H9 (cell line): Measurements from ENCODE around the gene CAV3. TPM values are rescaled to one million over a fixed set of nuclear protein-coding genes. Genes with fewer than 3 reads are reported as not detected.

ENCODE experiments used
- DNase-seq: peaks from one replicate; pipeline ENCODE4 v3.0.0-alpha.2; 2017
- H2AFZ ChIP-seq: one replicate; pipeline ENCODE4 v1.6.1; 2013; ENCODE audit warnings: mild to moderate bottlenecking, low read length, control low read depth, moderate library complexity
- H2AK5ac ChIP-seq: 2 replicates; pipeline ENCODE4 v1.6.1; 2013; ENCODE audit warnings: low read length, control low read depth, mixed read lengths; ENCODE audit not compliant: insufficient read length
- H2BK120ac ChIP-seq: one replicate; pipeline ENCODE4 v1.6.1; 2013; ENCODE audit warnings: low read depth, mild to moderate bottlenecking, low read length, control low read depth, inconsistent platforms; ENCODE audit not compliant: poor library complexity, severe bottlenecking
- H2BK12ac ChIP-seq: 2 replicates; pipeline ENCODE4 v1.6.1; 2013; ENCODE audit warnings: low read length, control low read depth, mixed read lengths, low read depth; ENCODE audit not compliant: insufficient read length
- H2BK15ac ChIP-seq: 2 replicates; pipeline ENCODE4 v1.6.1; 2013; ENCODE audit warnings: low read depth, low read length, control low read depth
- H2BK20ac ChIP-seq: one replicate; pipeline ENCODE4 v1.6.1; 2013; ENCODE audit warnings: low read depth, mild to moderate bottlenecking, low read length, control low read depth, inconsistent platforms; ENCODE audit not compliant: poor library complexity, severe bottlenecking
- H2BK5ac ChIP-seq: 2 replicates; pipeline ENCODE4 v1.6.1; 2013; ENCODE audit warnings: low read length, control low read depth, mixed read lengths; ENCODE audit not compliant: insufficient read length
- H3K14ac ChIP-seq: 2 replicates; pipeline ENCODE4 v1.6.1; 2013; ENCODE audit warnings: low read length, control low read depth; ENCODE audit not compliant: insufficient read depth
- H3K18ac ChIP-seq: 2 replicates; pipeline ENCODE4 v1.6.1; 2013; ENCODE audit warnings: low read depth, mild to moderate bottlenecking, mixed read lengths, low read length, control low read depth; ENCODE audit not compliant: insufficient read length
- H3K23ac ChIP-seq: 2 replicates; pipeline ENCODE4 v1.6.1; 2013; ENCODE audit warnings: low read length, control low read depth, mixed read lengths, low read depth; ENCODE audit not compliant: insufficient read length
- H3K23me2 ChIP-seq: 2 replicates; pipeline ENCODE4 v1.6.1; 2013; ENCODE audit warnings: low read depth, mild to moderate bottlenecking, mixed read lengths, low read length, control low read depth; ENCODE audit not compliant: insufficient read length, poor library complexity, severe bottlenecking
- H3K27ac ChIP-seq: 2 replicates; pipeline ENCODE4 v1.5.1; 2013; ENCODE audit warnings: low read length, control low read depth, mixed read lengths, low read depth; ENCODE audit not compliant: insufficient read length
- H3K27me3 ChIP-seq: 2 replicates; pipeline ENCODE4 v1.6.1; 2013; ENCODE audit warnings: low read length, control low read depth, inconsistent platforms; ENCODE audit not compliant: insufficient read depth
- H3K4ac ChIP-seq: 2 replicates; pipeline ENCODE4 v1.6.1; 2013; ENCODE audit warnings: low read depth, mild to moderate bottlenecking, control low read depth, inconsistent platforms, low read length, moderate library complexity
- H3K4me1 ChIP-seq: 2 replicates; pipeline ENCODE4 v1.6.1; 2013; ENCODE audit warnings: low read length, control low read depth, inconsistent platforms; ENCODE audit not compliant: insufficient read depth
- H3K4me2 ChIP-seq: 2 replicates; pipeline ENCODE4 v1.6.1; 2013; ENCODE audit warnings: low read length, control low read depth, mixed read lengths; ENCODE audit not compliant: insufficient read length, insufficient read depth
- H3K56ac ChIP-seq: 2 replicates; pipeline ENCODE4 v1.6.1; 2013; ENCODE audit warnings: low read depth, mild to moderate bottlenecking, mixed read lengths, low read length, control low read depth; ENCODE audit not compliant: insufficient read length
- H3K79me1 ChIP-seq: 2 replicates; pipeline ENCODE4 v1.6.1; 2013; ENCODE audit warnings: low read depth, mild to moderate bottlenecking, moderate library complexity, low read length, control low read depth, inconsistent platforms; ENCODE audit not compliant: insufficient read depth, poor library complexity, severe bottlenecking
- H3K79me2 ChIP-seq: 2 replicates; pipeline ENCODE4 v1.6.1; 2013; ENCODE audit warnings: low read length, control low read depth, inconsistent platforms; ENCODE audit not compliant: insufficient read depth
- H3K9ac ChIP-seq: 2 replicates; pipeline ENCODE4 v1.6.1; 2013; ENCODE audit warnings: low read length, control low read depth, mixed read lengths; ENCODE audit not compliant: insufficient read length; ENCODE audit errors: extremely low read depth
- H3K9me3 ChIP-seq: one replicate; pipeline ENCODE4 v1.6.1; 2013; ENCODE audit warnings: low read depth, low read length, inconsistent platforms; ENCODE audit not compliant: control insufficient read depth
- H3T11ph ChIP-seq: one replicate; pipeline ENCODE4 v1.6.1; 2013; ENCODE audit warnings: mild to moderate bottlenecking, low read length, control low read depth, inconsistent platforms
- H4K20me1 ChIP-seq: one replicate; pipeline ENCODE4 v1.6.1; 2013; ENCODE audit not compliant: control insufficient read depth, insufficient read length, insufficient read depth
- H4K5ac ChIP-seq: 2 replicates; pipeline ENCODE4 v1.6.1; 2013; ENCODE audit warnings: low read depth, mild to moderate bottlenecking, mixed read lengths, low read length, control low read depth; ENCODE audit not compliant: insufficient read length
- H4K8ac ChIP-seq: replicated peaks from 2 replicates; pipeline ENCODE4 v1.6.1; 2013; ENCODE audit warnings: low read length, control low read depth, mixed read lengths, low read depth; ENCODE audit not compliant: insufficient read length
- H4K91ac ChIP-seq: 2 replicates; pipeline ENCODE4 v1.6.1; 2013; ENCODE audit warnings: low read depth, mild to moderate bottlenecking, moderate library complexity, mixed read lengths, low read length, control low read depth; ENCODE audit not compliant: insufficient read length
- H3K27ac Mint-ChIP-seq, 3 experiments: 2 replicates in 2 of 3; 3 replicates in 1 of 3; pipeline ENCODE4 v1.8.0; 2020 to 2021; ENCODE audit warnings: mixed read lengths in 3 of 3, mild to moderate bottlenecking in 1 of 3, moderate library complexity in 1 of 3
- H3K27me3 Mint-ChIP-seq: 2 replicates; pipeline ENCODE4 v1.8.0; 2021; ENCODE audit warnings: low read depth, mild to moderate bottlenecking, moderate library complexity, mixed read lengths
- H3K36me3 Mint-ChIP-seq, 3 experiments: 2 replicates in 2 of 3; 3 replicates in 1 of 3; pipeline ENCODE4 v1.8.0; 2020 to 2021; ENCODE audit warnings: low read depth in 3 of 3, mixed read lengths in 3 of 3; ENCODE audit not compliant: insufficient read depth in 1 of 3
- H3K4me1 Mint-ChIP-seq, 2 experiments: 2 replicates each; pipeline ENCODE4 v1.8.0; 2020; ENCODE audit warnings: mixed read lengths in 2 of 2
- H3K4me3 Mint-ChIP-seq, 2 experiments: 2 replicates in 1 of 2; 3 replicates in 1 of 2; pipeline ENCODE4 v1.8.0; 2020 to 2021; ENCODE audit warnings: mild to moderate bottlenecking in 2 of 2, mixed read lengths in 2 of 2, moderate library complexity in 1 of 2
- H3K9me3 Mint-ChIP-seq, 2 experiments: 2 replicates in 1 of 2; 3 replicates in 1 of 2; pipeline ENCODE4 v1.8.0; 2020; ENCODE audit warnings: mild to moderate bottlenecking in 2 of 2, mixed read lengths in 2 of 2, moderate library complexity in 1 of 2
- WGBS: extraction: QIAGEN DNeasy Blood & Tissue Kit; methylation state at CpG from one replicate; pipeline ENCODE4 v1.1.7; 2013; ENCODE audit warnings: missing lambda C conversion rate, low lambda C conversion rate, mixed read lengths; ENCODE audit not compliant: insufficient read length; ENCODE audit errors: extremely low coverage; 5-methylcytosine and 5-hydroxymethylcytosine counted together
- total RNA-seq: library from RNA; stranded (reverse); gene quantifications from 2 replicates; pipeline ENCODE4 v1.2.1, GENCODE V29; 2021
- TF ChIP-seq, protein P1 (sequence below): fragments of 200-600 bp; sonication (generic); conservative IDR thresholded peaks from 3 replicates; pipeline ENCODE4 v1.8.0; 2021; ENCODE audit warnings: antibody characterized with exemption, mild to moderate bottlenecking

CAV3 gene
- total RNA-seq, 1 experiment from 2014 or later, result not detected

DNA sequence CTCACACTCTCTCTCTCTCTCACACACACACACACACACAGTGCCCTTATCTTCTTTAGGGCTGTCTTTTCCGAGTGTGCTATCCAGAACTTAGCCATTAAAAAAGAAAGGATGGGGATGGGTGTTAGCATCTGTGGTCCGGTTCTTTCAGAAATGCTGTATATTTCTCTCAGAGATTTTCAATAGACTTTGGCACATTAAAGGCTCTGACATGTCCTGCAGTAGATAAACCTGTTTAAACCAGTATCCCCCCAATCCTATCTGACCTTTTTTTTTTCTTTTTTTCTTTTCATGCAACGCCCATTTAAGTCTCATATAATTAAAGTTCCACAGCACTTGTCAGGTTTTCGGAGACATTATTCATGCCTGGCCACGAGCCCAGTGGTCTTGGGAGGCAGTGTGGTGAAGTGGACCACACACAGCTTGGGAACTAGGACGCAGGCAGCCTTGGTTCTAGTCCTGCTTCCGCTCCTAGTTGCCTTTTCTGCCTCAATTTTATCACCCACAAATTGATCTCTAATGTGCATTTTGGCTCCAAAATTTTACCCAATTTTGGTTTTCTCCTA is 13.3 kb downstream of the CAV3 start:
- Histone ChIP-seq H3K9me3 (no peaks in the 10 kb centered on the region), H4K91ac (no peak overlapping the region), H2BK12ac (no peak overlapping the region), H2AFZ (no peak overlapping the region), H3K27me3 (no peaks in the 10 kb centered on the region), H3K18ac (no peak overlapping the region), H3K4me1 (peaks cover 8% of the 10 kb centered on the region; the same call in 1 of the 2 replicates), H3T11ph (no peak overlapping the region), H2BK5ac (no peak overlapping the region), H3K79me1 (no peaks in the 10 kb centered on the region), H2BK120ac (no peak overlapping the region), H3K14ac (no peak overlapping the region), H2BK15ac (no peak overlapping the region), H3K4ac (no peak overlapping the region), H3K23ac (no peak overlapping the region), H4K8ac (no peak overlapping the region), H4K20me1 (no peaks in the 10 kb centered on the region), H3K4me2 (no peak overlapping the region), H4K5ac (no peak overlapping the region), H2AK5ac (no peak overlapping the region), H2BK20ac (no peak overlapping the region), H3K79me2 (no peaks in the 10 kb centered on the region), H3K27ac (no peak overlapping the region), H3K56ac (no peak overlapping the region), H3K9ac (no peak overlapping the region), H3K23me2 (peaks cover under 1% of the 10 kb centered on the region)
- no CpG with 5 or more reads among the region's 7 CpGs for WGBS
- peaks cover 24% of the 10 kb centered on the region for H3K27me3 Mint-ChIP-seq
- H3K4me1 Mint-ChIP-seq, result peaks cover 24 to 26% of the 10 kb centered on the region in 2 experiments
- no peak for DNase-seq
- no peak overlapping the region for H3K27ac Mint-ChIP-seq
- H3K36me3 Mint-ChIP-seq, result no peaks in the 10 kb centered on the region
- TF ChIP-seq, protein P1, sequence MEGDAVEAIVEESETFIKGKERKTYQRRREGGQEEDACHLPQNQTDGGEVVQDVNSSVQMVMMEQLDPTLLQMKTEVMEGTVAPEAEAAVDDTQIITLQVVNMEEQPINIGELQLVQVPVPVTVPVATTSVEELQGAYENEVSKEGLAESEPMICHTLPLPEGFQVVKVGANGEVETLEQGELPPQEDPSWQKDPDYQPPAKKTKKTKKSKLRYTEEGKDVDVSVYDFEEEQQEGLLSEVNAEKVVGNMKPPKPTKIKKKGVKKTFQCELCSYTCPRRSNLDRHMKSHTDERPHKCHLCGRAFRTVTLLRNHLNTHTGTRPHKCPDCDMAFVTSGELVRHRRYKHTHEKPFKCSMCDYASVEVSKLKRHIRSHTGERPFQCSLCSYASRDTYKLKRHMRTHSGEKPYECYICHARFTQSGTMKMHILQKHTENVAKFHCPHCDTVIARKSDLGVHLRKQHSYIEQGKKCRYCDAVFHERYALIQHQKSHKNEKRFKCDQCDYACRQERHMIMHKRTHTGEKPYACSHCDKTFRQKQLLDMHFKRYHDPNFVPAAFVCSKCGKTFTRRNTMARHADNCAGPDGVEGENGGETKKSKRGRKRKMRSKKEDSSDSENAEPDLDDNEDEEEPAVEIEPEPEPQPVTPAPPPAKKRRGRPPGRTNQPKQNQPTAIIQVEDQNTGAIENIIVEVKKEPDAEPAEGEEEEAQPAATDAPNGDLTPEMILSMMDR, result no peak
- H3K9me3 Mint-ChIP-seq, result no peaks in the 10 kb centered on the region
- no peak overlapping the region for H3K4me3 Mint-ChIP-seq
